HG03457 (cell line): Measurements from ENCODE around the gene IFIT3.
A peak's percentile ranks its signal among the peaks of the same experiment; 100 is the strongest.

Experiments
- ATAC-seq: cut with Tn5 transposase; IDR thresholded peaks from one replicate; pipeline ENCODE4 v1.9.1; 2021; ENCODE audit warnings: moderate number of reproducible peaks; ENCODE audit not compliant: unreplicated experiment

Gene IFIT3

DNA sequence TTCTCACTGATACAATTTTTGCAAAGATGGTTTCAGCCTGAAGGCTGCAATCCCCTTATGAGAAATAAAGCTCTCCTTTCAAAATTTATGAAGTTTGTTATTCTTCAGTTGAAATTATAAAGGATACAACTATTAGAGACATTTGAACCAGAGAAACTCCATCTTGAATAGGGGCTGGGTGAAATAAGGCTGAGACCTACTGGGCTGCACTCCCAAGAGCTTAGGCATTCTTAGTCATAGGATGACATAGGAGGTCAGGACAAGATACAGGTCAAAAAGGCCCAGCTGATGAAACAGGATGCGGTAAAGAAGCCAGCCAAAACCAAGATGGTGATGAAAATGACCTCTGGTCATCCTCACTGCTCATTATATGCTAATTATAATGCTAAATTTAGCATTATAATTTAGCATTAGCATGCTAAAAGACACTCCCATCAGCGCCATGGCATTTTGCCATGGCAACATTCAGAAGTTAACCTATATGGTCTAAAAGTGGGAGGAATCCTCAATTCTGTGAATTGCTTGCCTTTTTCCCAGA is 27.7 kb downstream of the IFIT3 start:
- ATAC-seq, result no peak

DNA sequence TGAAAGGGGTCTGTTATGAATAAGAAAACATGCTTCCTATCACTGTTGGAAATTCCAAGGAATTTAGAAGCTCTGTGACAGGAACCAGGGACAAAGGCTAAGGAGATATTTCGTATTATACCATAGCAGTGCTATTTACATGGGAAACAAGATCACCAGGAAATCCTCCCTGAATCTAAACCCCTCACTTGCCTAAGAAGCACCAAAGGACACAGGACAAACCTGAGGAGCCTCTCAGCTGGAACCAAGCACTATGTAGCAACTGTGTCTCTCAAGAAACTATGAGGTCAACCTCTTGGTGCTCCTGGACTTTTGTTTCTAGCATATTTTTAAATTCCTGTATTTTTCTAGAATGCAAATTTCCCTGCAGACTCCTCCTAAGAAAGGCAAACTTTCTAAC is 29.3 kb downstream of the IFIT3 start:
- no peak for ATAC-seq

DNA sequence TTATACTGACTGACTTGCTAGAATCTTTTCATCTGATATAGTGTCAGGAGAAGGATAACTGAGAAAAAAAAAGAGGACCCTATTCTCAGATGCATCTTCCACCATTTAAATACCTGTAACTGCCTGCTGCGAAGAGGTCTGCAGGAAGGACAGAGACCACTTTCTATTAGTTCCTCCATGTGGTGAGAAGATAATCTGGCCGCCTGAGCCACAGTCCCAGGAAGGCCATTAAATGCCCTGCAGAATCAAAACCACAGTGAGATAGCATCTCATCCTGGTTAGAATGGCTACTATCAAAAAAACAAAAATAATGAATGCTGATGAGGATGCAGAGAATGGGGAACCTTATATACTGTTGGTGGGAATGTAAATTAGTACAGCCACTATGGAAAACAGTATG is 30.2 kb downstream of the IFIT3 start:
- no peak for ATAC-seq

DNA sequence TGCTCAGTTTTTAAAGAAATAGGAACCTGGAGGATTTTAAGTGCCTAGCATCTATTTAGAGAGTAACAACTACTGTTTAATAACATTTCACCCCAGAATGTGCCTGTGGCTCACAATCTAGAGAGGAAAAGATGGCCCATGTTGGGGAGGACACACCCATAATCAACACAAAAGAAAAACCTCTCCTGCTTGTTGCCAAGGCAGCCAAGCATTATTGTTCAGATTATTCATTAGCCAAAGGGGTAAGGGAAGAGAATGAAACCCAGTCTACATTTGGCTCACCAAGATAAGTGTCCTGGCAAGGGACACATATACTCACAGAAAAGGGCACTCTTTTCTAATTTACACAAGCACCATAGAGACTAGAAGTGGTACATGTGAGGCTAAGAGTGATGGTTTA is 32.4 kb downstream of the IFIT3 start:
- no peak for ATAC-seq

DNA sequence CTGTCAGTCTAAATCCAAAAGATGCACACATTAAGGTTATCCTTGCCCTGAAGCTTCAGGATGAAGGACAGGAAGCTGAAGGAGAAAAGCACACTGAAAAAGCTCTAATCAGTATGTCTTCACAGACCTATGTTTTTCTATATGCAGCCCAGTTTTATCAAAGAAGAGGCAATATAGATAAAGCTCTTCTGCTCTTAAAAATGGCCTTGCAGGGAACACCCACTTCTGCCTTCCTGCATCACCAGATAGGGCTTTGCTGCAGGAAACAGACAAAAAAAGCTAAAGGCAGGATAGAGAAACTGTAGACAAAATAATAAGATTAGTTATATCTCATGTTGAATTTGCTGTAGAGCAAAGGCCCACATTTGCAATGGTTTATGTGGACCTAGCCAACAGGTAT is 35.1 kb downstream of the IFIT3 start:
- no peak for ATAC-seq

DNA sequence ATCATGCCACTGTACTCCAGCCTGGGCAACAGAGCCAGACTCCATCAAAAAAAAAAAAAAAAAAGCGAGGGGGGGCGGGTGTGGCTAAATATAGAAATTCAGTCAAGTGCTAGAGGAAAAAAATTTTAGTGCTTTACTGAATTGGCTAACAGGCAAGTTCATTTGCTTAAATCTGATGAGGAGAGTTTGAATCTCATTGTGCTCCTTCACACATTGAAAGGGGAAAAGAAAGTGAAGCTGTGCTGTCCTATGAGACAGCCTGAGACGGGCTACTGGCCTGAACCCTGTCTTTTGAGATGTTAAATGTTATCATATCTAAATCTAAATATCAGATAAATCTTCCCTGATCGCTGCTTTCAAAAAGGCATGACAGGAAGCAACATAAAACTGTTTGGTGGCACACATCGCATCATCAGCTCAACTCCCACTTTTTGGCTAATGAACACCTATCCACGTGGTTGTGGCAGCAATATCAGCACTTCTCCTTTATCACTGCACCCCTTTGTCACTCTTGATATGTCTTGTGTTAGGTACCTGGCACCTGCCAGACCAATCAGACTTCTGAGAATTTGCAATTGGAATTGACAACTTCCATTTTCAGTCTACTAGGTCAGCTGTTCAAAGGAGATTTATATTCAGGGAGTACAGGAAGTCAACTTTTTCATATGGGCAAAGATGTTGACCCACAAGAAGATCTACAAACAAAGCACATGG is 36.1 kb downstream of the IFIT3 start:
- ATAC-seq, result no peak

DNA sequence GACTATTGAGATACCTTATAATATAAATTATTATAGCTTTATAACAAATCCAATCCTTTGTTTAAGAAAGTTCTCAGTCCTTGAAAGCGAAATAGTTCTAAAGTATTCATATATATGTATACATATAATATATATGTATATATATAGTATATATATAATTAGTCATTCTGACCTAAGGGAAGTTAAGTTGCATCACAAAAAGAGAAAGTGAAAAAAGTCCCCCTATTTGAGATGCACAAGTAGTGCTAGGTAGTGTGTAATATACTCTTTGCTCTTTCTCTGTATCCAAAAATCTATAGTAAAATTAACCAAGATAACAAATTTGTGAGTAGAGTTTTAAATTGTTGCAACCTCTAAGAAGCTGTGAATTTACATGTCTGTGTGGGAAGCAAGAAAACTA is 36.7 kb downstream of the IFIT3 start:
- ATAC-seq, result no peak

DNA sequence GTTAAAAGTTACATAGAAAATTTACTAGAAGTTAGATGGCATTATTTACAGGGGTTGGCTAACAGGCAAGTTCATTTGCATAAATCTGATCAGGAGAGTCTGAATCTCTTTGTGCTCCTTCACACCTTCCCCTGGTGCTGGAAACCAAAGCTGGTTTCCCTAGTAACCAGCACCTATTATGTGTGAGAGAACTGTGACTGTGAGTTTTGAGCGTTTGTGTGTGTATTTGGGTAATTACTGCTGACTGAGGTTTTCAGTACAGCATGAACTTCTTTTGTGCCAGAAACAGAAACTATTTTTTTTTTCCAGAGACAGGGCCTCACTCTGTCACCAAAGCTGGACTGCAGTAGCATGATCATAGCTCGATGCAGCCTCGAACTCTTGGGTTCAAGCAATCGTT is 39.7 kb downstream of the IFIT3 start:
- peak; percentile 58 for ATAC-seq

DNA sequence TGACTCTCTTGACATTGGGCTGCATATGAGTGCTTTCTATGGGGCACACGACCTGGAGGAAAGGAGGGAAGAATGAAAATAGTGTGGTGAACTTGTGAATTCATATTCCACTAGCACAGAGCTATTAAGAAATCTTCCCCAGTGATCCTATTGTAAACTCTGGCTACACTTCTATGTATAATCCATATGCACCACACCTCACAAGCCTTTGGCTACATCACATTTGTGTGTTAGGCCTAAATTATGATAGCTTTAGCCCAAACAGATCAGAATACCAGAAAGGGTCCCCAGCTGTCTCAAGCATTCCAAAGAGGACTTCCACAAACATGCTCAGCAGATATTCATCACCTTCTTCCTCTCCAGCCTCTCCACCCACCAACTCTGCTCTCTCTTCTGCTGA is 40.3 kb downstream of the IFIT3 start:
- ATAC-seq, result no peak

DNA sequence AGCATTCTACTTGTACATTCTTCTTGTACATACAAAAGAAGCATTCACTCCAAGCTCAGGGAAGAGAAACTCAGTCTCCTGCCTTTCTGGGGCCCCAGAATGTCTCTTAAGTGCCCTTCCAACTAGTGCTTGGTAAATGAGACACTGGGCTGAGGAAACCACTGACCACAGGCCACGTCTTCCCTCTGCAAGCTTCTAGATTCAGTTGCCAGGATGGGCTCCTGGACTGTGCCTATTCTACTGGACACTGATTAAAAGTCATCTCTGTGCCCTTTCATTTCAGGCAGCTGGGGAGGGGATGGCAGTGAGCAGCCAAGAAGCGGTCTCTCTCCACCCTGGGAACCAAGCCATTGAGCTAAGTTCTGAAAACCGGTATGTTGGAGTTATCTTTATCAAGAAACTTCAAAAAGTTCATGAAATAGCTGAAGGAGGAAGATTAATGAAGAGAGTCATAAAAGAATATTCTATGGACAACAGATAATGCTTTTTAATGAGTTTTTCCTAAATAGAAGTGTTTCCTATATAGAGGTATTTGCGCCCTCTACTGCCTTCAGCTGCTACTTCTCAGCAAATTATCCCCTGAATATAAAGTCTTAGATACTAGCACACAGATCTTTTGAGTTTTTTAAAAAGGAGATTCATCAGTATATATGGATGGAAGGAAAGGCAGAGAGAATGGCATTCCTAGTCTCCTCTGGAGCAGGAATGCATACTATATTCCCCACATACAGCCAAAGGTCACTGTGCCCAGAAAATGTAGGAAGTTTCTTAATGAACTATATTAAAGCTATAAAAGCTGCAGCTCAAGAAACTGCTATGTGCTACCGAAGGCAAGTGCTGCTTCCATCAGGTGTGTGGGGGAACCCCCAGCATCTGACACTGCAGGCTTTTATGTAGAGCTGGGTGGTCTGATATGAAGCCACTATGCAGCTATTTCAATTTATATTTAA is 41.6 kb downstream of the IFIT3 start:
- no peak for ATAC-seq

DNA sequence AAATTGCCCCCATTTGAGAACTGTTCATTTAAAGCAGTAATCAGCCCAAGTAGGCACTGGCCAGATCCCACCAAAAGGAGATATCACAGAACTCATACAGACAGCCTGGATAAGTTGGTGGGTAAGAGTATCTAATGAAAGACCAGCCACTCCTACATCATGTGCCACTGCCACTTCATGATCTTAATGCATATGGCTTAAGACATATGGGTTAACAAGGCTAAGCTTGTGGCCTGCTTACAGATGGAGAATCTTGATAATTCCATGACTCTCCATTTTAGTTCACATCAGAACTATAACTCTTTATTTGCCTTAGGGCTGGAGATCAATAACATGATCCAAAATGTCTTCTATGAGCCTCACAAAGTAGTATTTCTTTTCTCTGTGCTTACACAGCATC is 43.3 kb downstream of the IFIT3 start:
- ATAC-seq, result no peak

DNA sequence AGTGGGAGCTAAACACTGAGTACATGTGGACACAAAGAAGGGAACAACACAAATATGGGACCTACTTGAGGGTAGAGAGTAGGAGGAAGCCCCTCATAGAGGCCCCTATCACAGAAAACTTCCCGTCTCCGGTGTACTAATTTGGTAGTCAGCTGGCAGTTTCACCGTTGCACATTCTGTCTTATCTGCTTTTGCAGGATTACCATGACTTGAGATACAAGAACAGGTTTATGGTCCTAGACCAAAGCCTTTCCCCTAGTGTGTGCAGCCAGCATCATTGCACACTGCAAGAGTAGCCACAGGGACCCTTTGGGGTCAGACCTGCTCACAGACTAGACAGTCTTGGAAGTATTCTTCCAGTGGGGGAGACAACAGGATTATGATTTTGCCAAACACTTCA is 44.2 kb downstream of the IFIT3 start:
- no peak for ATAC-seq

DNA sequence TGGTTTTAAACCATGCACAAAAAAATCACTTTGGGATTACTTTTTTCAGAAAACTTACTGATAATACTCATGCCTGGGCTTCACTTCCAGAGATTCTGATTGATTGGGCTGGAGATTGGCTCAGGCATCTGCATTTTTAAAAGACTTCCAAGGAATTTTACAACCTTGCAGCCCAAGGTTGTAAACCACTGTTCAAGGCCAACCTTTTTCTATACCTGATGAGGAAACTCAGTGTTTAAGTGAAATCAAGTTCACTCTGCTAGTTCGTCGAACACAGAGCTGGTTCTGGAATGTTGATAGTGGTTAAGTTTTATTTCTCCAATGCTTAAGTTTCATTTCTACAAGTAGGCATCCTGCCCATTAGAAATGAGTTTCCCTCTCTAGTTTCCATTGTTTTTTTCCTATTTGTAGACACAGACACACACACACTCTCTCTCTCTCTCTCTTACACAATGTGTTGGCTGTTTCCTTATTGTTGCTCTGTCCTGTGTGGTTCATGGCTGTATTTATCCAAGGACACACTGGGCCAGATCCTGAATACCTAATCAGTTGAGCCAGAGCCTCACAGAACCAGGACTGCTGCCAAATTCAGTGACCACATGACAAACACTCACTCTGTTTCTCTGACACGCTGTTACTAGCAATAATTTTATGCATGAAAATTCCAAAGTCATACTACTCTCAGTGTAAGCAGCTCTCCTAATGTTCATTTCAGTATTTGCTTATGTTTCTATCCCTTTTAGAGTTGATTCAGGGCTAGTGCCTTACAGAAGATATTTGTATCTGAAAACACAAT is 46.3 kb downstream of the IFIT3 start:
- ATAC-seq, result no peak

DNA sequence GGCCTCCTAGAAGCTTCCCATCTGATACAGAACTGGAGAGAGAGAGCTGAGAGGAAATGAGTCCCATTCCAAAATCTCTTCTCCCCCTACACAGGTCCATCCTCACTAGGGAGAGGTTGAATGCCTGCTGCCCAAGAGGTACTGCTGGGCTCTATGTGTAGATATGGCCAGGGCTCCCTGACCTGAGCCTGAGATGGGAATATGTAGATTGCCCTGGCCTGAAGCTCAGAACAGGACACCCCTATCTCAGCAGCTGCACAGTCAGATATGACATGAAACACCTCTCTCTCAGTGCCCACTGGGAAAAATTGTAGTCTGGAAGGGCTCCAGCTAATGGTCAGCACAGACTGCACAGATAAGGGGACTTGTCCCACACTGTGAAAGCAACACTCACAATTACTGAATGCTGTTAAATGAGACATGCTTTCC is 46.9 kb downstream of the IFIT3 start:
- ATAC-seq, result no peak

DNA sequence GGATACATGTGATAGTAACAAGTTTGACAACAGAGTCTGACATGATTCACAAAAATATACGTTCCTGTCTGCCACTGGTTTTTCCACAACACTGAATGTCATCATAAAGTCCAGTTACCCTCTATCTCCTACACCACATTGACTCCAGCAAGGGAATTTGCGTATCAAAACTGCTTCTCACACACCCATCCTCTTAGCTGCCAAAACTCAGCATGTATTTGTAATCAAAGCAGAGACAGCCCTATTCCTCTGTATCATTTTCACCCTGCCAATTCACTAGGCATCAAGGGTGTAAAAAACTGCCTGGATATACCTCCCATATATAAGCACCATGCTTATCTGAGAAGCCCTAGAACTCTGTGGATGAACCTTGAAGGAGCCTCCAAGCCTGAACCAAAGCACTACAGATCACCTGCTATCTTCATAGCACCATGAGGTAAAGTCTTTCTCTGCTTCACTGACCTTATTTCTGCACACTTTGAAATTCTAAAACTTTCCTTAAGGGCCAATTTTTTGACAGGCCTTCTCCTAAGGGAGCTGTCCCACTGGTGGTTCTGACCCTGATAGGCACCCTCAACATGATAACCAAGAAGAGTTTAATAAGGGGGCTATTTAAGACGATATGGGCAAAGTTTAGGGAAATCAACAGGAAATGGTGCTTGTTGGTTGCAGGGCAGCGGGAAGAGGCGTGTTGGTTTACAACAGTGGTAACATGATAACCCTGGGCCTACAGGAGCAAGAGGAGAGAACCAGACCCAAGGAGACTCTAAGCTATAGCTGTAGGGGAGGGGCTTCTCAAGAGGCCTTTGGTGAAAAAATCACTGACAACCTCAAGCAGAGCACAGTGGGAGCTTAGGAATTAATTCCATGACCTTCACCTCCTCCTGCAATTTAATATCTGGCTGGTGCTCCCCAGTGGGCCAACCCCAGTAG is 50.2 kb downstream of the IFIT3 start, which contains the start of gene IFIT1B:
TSS of gene IFIT1B (plus strand) at position 352 of the 933 bp plus-strand sequence. CDS start at position 432, 80 bp downstream.
- ATAC-seq, result no peak

DNA sequence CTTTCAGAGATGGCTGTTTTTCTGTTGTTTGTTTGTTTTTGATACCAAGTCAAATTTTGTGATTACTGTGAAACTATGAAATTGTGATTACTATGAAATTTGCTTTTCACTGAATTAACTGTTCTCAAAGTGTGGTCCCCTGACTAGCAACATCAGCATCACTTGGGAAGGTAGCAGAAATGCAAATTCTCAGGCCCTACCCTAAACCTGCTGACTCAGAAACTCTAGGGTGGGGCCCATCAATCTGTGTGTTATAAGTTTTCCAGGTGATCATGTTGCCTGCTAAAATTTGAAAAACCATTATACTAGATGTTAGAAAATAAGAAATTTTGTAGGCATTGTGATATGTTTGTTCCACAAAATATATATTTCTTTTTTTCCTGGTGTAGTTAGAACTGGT is 51.3 kb downstream of the IFIT3 start:
- ATAC-seq, result no peak

DNA sequence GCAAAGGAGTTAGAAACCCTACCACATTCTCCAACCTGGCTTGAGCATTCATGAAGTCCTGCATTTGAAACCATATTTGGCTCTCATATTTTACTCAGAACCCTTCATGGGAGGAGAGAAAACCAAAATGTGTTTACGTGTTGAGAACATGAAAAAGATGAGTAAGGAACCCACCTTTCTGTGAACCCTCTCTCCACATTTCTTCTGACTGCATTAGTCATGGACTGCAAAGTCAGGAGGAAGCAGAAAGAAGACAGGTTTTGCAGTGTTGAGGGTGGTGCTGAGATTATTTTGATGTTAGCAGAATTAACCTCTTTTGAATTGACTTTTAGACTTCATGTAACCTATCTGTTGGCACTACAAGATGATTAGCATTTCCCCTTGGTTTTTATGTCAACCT is 55.0 kb downstream of the IFIT3 start:
- ATAC-seq, result no peak

DNA sequence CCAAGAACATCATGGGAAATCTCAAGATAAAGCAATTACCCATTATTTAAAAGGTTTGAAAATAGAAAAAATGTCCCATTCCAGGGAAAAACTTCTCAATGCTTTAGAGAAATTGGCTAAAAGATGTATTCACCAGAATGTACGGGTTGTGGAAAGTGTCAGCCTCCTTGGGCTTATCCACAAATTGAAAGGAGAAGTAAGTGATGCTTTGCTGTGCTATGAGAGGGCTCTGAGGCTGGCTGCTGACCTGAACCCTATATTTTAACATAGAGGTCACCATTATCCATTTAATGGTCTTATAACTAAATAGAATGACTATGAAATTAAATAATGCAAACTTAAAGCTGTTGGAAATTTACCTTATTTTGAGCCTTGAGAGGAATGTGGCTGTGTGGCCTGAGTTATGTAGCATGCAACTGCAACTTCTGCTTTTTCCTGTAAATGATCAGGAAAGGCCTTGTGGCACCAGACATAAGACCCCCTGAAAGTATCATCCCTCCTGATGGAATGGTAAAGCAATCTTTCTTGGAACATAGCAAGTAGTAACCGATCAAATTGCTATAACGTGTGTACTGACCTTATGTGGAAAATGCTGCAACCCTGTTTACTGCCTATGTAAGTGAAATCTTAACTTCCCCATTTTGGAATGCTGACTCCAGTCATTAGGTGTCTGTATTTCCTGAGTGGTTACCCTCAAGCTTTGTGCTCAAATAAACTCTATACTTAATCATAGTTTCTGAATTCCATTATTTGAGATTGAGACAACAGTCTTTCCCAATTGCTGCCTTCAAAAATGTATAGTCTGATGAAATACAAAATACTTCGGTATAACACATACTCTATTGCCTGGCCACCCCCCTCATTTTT is 56.9 kb downstream of the IFIT3 start:
- no peak for ATAC-seq

DNA sequence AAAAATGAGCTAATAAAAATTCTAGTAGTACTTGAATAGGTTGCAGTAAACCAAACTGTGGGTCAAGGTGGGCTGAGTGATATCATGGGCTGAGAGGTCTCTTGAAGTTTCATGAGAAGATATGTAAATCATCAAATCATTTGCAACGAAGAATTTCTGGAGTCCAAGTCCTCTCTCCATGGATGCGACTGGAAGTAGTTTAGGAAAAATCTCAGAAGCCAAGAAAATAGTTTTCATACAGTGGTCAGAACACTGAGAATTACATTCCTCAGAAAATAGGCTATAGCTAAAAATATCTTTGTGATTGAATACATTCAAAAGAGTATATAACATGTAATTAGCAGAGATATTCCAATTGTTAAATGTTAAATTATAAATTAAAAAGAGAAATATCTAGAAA is 61.0 kb downstream of the IFIT3 start:
- no peak for ATAC-seq
